Hepatocyte (in vitro differentiated cells): ENCODE data around the gene COL9A2.

Experiments used
- CTCF ChIP-seq: fragments of 200-600 bp; sonication (generic); IDR thresholded peaks from 2 replicates; pipeline ENCODE4 v1.5.1; 2016; ENCODE audit warnings: antibody characterized with exemption, mild to moderate bottlenecking; ENCODE audit not compliant: poor library complexity
- EZH2 ChIP-seq: fragments of 200-600 bp; sonication (generic); IDR thresholded peaks from 2 replicates; pipeline ENCODE4 v1.6.1; 2016; ENCODE audit warnings: antibody characterized with exemption, mild to moderate bottlenecking, borderline replicate concordance

GRCh38 chr1:40337443-40337842 lies 20.4 kb upstream of the COL9A2 start:
- TF ChIP-seq CTCF (no peak), EZH2 (no peak)
